HepG2 (cell line): ENCODE measurements around the gene DCTN2. TPM values are rescaled to one million over a fixed set of nuclear protein-coding genes. Genes with fewer than 3 reads are reported as not detected.
A peak's percentile ranks its signal among the peaks of the same experiment; 100 is the strongest.

Source experiments
- ARID3A ChIP-seq: IDR thresholded peaks from 2 replicates; pipeline ENCODE4 v1.6.1; 2012; ENCODE audit warnings: low read depth, low read length, improper control_type of control experiment
- ATF7 ChIP-seq, 2 experiments: fragments of 450-650 bp in 1 of 2; sonication (generic) in 1 of 2; formaldehyde crosslinking in 1 of 2; IDR thresholded peaks; 2 replicates each; pipeline versions ENCODE4 v1.4.0 to v1.6.1; 2016 to 2020; ENCODE audit warnings: antibody characterized with exemption in 1 of 2, mild to moderate bottlenecking in 1 of 2, missing genetic modification reagents in 1 of 2
- BRD4 ChIP-seq: sonication (generic); formaldehyde crosslinking; IDR thresholded peaks from 2 replicates; pipeline ENCODE4 v1.4.0; 2020; ENCODE audit warnings: missing genetic modification reagents
- CBX5 ChIP-seq: sonication (generic); formaldehyde crosslinking; IDR thresholded peaks from 2 replicates; pipeline ENCODE4 v1.4.0; 2020; ENCODE audit warnings: missing genetic modification reagents, borderline replicate concordance
- CEBPB ChIP-seq: IDR thresholded peaks from 2 replicates; pipeline ENCODE4 v1.6.1; 2011; ENCODE audit warnings: low read depth, low read length, improper control_type of control experiment, borderline replicate concordance
- CREBL2 ChIP-seq: sonication (generic); formaldehyde crosslinking; IDR thresholded peaks from 2 replicates; pipeline ENCODE4 v1.8.1; 2023; ENCODE audit warnings: missing genetic modification reagents, mild to moderate bottlenecking, borderline replicate concordance
- ETV5 ChIP-seq: IDR thresholded peaks from 2 replicates; pipeline ENCODE4 v1.6.1; 2018; ENCODE audit warnings: missing biosample characterization, missing genetic modification reagents, inconsistent platforms, borderline replicate concordance
- FOSL1 ChIP-seq: sonication (generic); formaldehyde crosslinking; IDR thresholded peaks from 2 replicates; pipeline ENCODE4 v1.9.0; 2021; ENCODE audit warnings: missing genetic modification reagents, borderline replicate concordance
- FOXJ3 ChIP-seq: sonication (generic); formaldehyde crosslinking; IDR thresholded peaks from 2 replicates; pipeline ENCODE4 v1.4.0; 2020; ENCODE audit warnings: missing genetic modification reagents, mild to moderate bottlenecking, borderline replicate concordance
- HDAC2 ChIP-seq: sonication (generic); formaldehyde crosslinking; IDR thresholded peaks from 2 replicates; pipeline ENCODE4 v1.4.0; 2020; ENCODE audit warnings: missing genetic modification reagents
- HES4 ChIP-seq: sonication (generic); formaldehyde crosslinking; IDR thresholded peaks from 2 replicates; pipeline ENCODE4 v1.9.0; 2021; ENCODE audit warnings: mild to moderate bottlenecking, missing genetic modification reagents, borderline replicate concordance
- ISL2 ChIP-seq: sonication (generic); formaldehyde crosslinking; IDR thresholded peaks from 2 replicates; pipeline ENCODE4 v1.5.0; 2020; ENCODE audit warnings: missing genetic modification reagents
- JUN ChIP-seq: sonication (generic); formaldehyde crosslinking; IDR thresholded peaks from 2 replicates; pipeline ENCODE4 v1.4.0; 2020; ENCODE audit warnings: mild to moderate bottlenecking, missing genetic modification reagents
- MEIS1 ChIP-seq: sonication (generic); formaldehyde crosslinking; IDR thresholded peaks from 2 replicates; pipeline ENCODE4 v1.9.0; 2021; ENCODE audit warnings: mild to moderate bottlenecking, missing genetic modification reagents, moderate library complexity, borderline replicate concordance
- MTF1 ChIP-seq: sonication (generic); formaldehyde crosslinking; IDR thresholded peaks from 2 replicates; pipeline ENCODE4 v1.5.0; 2020; ENCODE audit warnings: missing genetic modification reagents
- MXI1 ChIP-seq: IDR thresholded peaks from 3 replicates; pipeline ENCODE4 v1.6.1; 2012; ENCODE audit warnings: low read depth, low read length, inconsistent platforms, borderline replicate concordance
- PAF1 ChIP-seq: IDR thresholded peaks from 2 replicates; pipeline ENCODE4 v1.6.1; 2016; ENCODE audit warnings: missing genetic modification reagents, missing compliant biosample characterization
- POLR2AphosphoS5 ChIP-seq: IDR thresholded peaks from 2 replicates; pipeline ENCODE4 v1.6.1; 2012; ENCODE audit warnings: low read depth, low read length
- SATB2 ChIP-seq: sonication (generic); formaldehyde crosslinking; IDR thresholded peaks from 2 replicates; pipeline ENCODE4 v1.5.0; 2020; ENCODE audit warnings: missing genetic modification reagents
- SNAPC5 ChIP-seq: sonication (generic); formaldehyde crosslinking; IDR thresholded peaks from 2 replicates; pipeline ENCODE4 v1.8.1; 2023; ENCODE audit warnings: mild to moderate bottlenecking, missing genetic modification reagents, borderline replicate concordance
- ZKSCAN8 ChIP-seq: IDR thresholded peaks from 2 replicates; pipeline ENCODE4 v1.6.1; 2016; ENCODE audit warnings: borderline replicate concordance, missing genetic modification reagents, missing compliant biosample characterization
- ZNF232 ChIP-seq: sonication (generic); formaldehyde crosslinking; IDR thresholded peaks from 2 replicates; pipeline ENCODE4 v1.4.0; 2020; ENCODE audit warnings: missing genetic modification reagents, borderline replicate concordance
- ZNF460 ChIP-seq: sonication (generic); formaldehyde crosslinking; IDR thresholded peaks from 2 replicates; pipeline ENCODE4 v1.5.1; 2020; ENCODE audit warnings: missing genetic modification reagents, mild to moderate bottlenecking, borderline replicate concordance
- ZNF670 ChIP-seq: sonication (generic); formaldehyde crosslinking; IDR thresholded peaks from 2 replicates; pipeline ENCODE4 v1.8.0; 2022; ENCODE audit warnings: mild to moderate bottlenecking, missing genetic modification reagents, borderline replicate concordance
- ZNF720 ChIP-seq: sonication (generic); formaldehyde crosslinking; IDR thresholded peaks from 2 replicates; pipeline ENCODE4 v1.4.0; 2020; ENCODE audit warnings: missing genetic modification reagents
- ZNF839 ChIP-seq: sonication (generic); formaldehyde crosslinking; IDR thresholded peaks from 2 replicates; pipeline ENCODE4 v1.4.0; 2020; ENCODE audit warnings: missing genetic modification reagents, mild to moderate bottlenecking, borderline replicate concordance
- ZSCAN12 ChIP-seq: sonication (generic); formaldehyde crosslinking; IDR thresholded peaks from 2 replicates; pipeline ENCODE4 v1.9.0; 2021; ENCODE audit warnings: mild to moderate bottlenecking, missing genetic modification reagents
- polyA plus RNA-seq, 8 experiments: library from polyadenylated mRNA; depleted of rRNA in 3 of 8; stranded (reverse) in 7 of 8; unstranded in 1 of 8; fragments of >200 nt; fragmentation: Illumina TruSeq in 4 of 8; extraction: Trizol in 4 of 8; gene quantifications; 2 replicates each; pipeline versions ENCODE4 v1.2.1 to v1.2.3, GENCODE V29; 2011 to 2016; ENCODE audit warnings: low read depth in 4 of 8, missing spikeins in 1 of 8, mixed read lengths in 1 of 8; ENCODE audit not compliant: insufficient read depth in 1 of 8
- total RNA-seq, 5 experiments: library from RNA; depleted of rRNA; stranded (reverse); fragments of >200 nt; fragmentation: Illumina TruSeq; extraction: Trizol; gene quantifications; 2 replicates each; pipeline ENCODE4 v1.2.3, GENCODE V29; 2016; ENCODE audit warnings: low read depth in 1 of 5

The DCTN2 gene
- total and polyA plus RNA-seq, 2 of the 13 experiments (the other 11 are each of a cell fraction or from before 2014, with no cell fraction given) = 72.0 to 77.4 TPM

GRCh38 chr12:57579677-57580465, 32.9 kb upstream of the DCTN2 start (continued):
- no peak for TF ChIP-seq HES4
- no peak for TF ChIP-seq MEIS1
- 0 out of 2 replicates have a peak, but pooled peaks have one; percentile 63 for TF ChIP-seq JUN (CRISPR knock-in tag)
- TF ChIP-seq FOSL1 (CRISPR knock-in tag) = peak; percentile 93
- TF ChIP-seq PAF1 (CRISPR knock-in tag) = no peak
- TF ChIP-seq MXI1 = peak; percentile 64; the same call in 1 of the 3 replicates
- TF ChIP-seq ISL2 = 0 out of 2 replicates have a peak, but pooled peaks have one; percentile 26
- no peak for TF ChIP-seq MTF1
- peak; percentile 53; the same call in 1 of the 2 replicates for TF ChIP-seq ZNF232 (CRISPR knock-in tag)
- TF ChIP-seq CEBPB = peak; percentile 35; the same call in 1 of the 2 replicates
- 0 out of 2 replicates have a peak, but pooled peaks have one; percentile 18 for TF ChIP-seq ZNF460 (CRISPR knock-in tag)
- peak; percentile 43; the same call in 1 of the 2 replicates for TF ChIP-seq ETV5 (CRISPR knock-in tag)
- TF ChIP-seq SNAPC5 = 0 out of 2 replicates have a peak, but pooled peaks have one; percentile 64
- TF ChIP-seq ZKSCAN8 (CRISPR knock-in tag) = 0 out of 2 replicates have a peak, but pooled peaks have one; percentile 6
- 0 out of 2 replicates have a peak, but pooled peaks have one; percentile 42 for TF ChIP-seq ZSCAN12 (CRISPR knock-in tag)
- TF ChIP-seq HDAC2 (CRISPR knock-in tag) = peak; percentile 28; the same call in 1 of the 2 replicates
- TF ChIP-seq FOXJ3 (CRISPR knock-in tag) = peak; percentile 50; the same call in 1 of the 2 replicates
- 0 out of 2 replicates have a peak, but pooled peaks have one; percentile 25 for TF ChIP-seq ARID3A
- TF ChIP-seq CBX5 (CRISPR knock-in tag) = no peak
- TF ChIP-seq ZNF720 (CRISPR knock-in tag) = no peak
- no peak for TF ChIP-seq CREBL2 (CRISPR knock-in tag)
- TF ChIP-seq ATF7 (IDR thresholded peaks at IDR 0.05) = peak; percentile 41; the same call in 1 of the 2 replicates
- no peak for TF ChIP-seq ATF7 (CRISPR knock-in tag; IDR thresholded peaks at IDR 0.05)
- no peak for TF ChIP-seq ZNF839 (CRISPR knock-in tag)
- TF ChIP-seq ZNF670 (CRISPR knock-in tag) = 0 out of 2 replicates have a peak, but pooled peaks have one; percentile 41
- TF ChIP-seq POLR2AphosphoS5 = peak; percentile 56; the same call in 1 of the 2 replicates
- TF ChIP-seq BRD4 = peak; percentile 26; the same call in 1 of the 2 replicates
- no peak for TF ChIP-seq SATB2
